Activated CD8-positive, alpha-beta T cell treated with anti-CD3 and anti-CD28 coated beads for 36 hours (primary cell): Measurements from ENCODE around the gene ZNRF4. TPM values are rescaled to one million over a fixed set of nuclear protein-coding genes. Genes with fewer than 3 reads are reported as not detected.

ENCODE experiments used
- total RNA-seq, 2 experiments: library from RNA; stranded (reverse); gene quantifications; one replicate each; pipeline ENCODE4 v1.2.3, GENCODE V29; 2021

Gene ZNRF4
- total RNA-seq, 2 experiments from 2014 or later = not detected

Other genes starting within 250 kb of the ZNRF4 start
- 1 to 10 TPM; 2.6 to 2.8 TPM for gene PTPRS, start 114.6 kb upstream of the ZNRF4 start, total RNA-seq
- under 1 TPM; 0.38 to 0.50 TPM for gene TINCR, start 112.5 kb downstream of the ZNRF4 start, total RNA-seq
- gene SAFB2, start 167.4 kb downstream of the ZNRF4 start, total RNA-seq = 10 to 100 TPM; 70.8 to 78.0 TPM
- 100 to 1,000 TPM; 124 to 132 TPM for gene SAFB, start 167.7 kb downstream of the ZNRF4 start, total RNA-seq
- gene MICOS13, start 225.1 kb downstream of the ZNRF4 start, total RNA-seq = 10 to 100 TPM; 49.4 TPM
- 1 to 10 TPM; 2.7 to 3.5 TPM for gene HSD11B1L, start 225.6 kb downstream of the ZNRF4 start, total RNA-seq
- gene RPL36, start 234.9 kb downstream of the ZNRF4 start, total RNA-seq = 1,000 to 10,000 TPM; 1,711 to 1,715 TPM